HepG2 (cell line): ENCODE results near the gene FBXO48. TPM values are rescaled to one million over a fixed set of nuclear protein-coding genes. Genes with fewer than 3 reads are reported as not detected.

ENCODE experiments used
- ATAC-seq: fragments of 200-7000 bp; cut with Tn5 transposase; 3 replicates; pipeline ENCODE4 v1.9.1; 2020; ENCODE audit warnings: mild to moderate bottlenecking, moderate library complexity
- BruUV-seq: library from RNA; stranded (reverse); fragments of 400-500 nt; replicated peaks from 2 replicates; lab custom pipeline; 2021; lab: Mats Ljungman, UMichigan
- CTCF ChIA-PET: fragments of 300-600 bp; formaldehyde crosslinking; extraction: SDS; loops from one replicate; lab custom pipeline; 2021; ENCODE audit warnings: low total read pairs, inconsistent platforms, low intra/inter-chr PET ratio; lab: Yijun Ruan, JAX
- POLR2A ChIA-PET: fragments of 350-600 bp; sonication (Branson Sonifier 250); formaldehyde crosslinking; loops from one replicate; lab custom pipeline; 2020; ENCODE audit warnings: antibody characterized with exemption, inconsistent platforms; lab: Yijun Ruan, JAX
- DNase-seq: peaks from one replicate; pipeline ENCODE4 v3.0.0-alpha.2; 2015; ENCODE audit warnings: low spot score
- FAIRE-seq: peaks from 3 replicates; lab custom pipeline; 2011; peaks lifted over from hg19 to GRCh38; lab: Jason Lieb, UNC
- H2AFZ ChIP-seq: one replicate; pipeline ENCODE4 v1.6.1; 2011; ENCODE audit warnings: low read length, inconsistent platforms
- H3K27ac ChIP-seq: fragments of 300-600 bp; 3 replicates; pipeline ENCODE4 v1.8.0; 2011; ENCODE audit warnings: mixed run types, mild to moderate bottlenecking, mixed read lengths, low read length, inconsistent platforms; ENCODE audit not compliant: insufficient read depth; ENCODE audit errors: extremely low read length
- H3K27me3 ChIP-seq, 2 experiments: fragments of 200-600 bp in 1 of 2; 2 replicates in 1 of 2; 3 replicates in 1 of 2; pipeline versions ENCODE4 v1.6.0 to v1.8.0; 2011; ENCODE audit warnings: low read length in 2 of 2, mild to moderate bottlenecking in 2 of 2, moderate library complexity in 2 of 2, inconsistent platforms in 1 of 2; ENCODE audit not compliant: insufficient read depth in 2 of 2, control insufficient read depth in 1 of 2
- H3K36me3 ChIP-seq, 2 experiments: fragments of 200-600 bp in 1 of 2; replicated peaks in 1 of 2; 2 replicates in 1 of 2; 3 replicates in 1 of 2; pipeline versions ENCODE4 v1.5.1 to v1.8.0; 2011; ENCODE audit warnings: low read length in 2 of 2, inconsistent platforms in 1 of 2; ENCODE audit not compliant: insufficient read depth in 2 of 2, control insufficient read depth in 1 of 2
- H3K4me1 ChIP-seq: 2 replicates; pipeline ENCODE4 v1.5.1; 2012; ENCODE audit warnings: low read length, inconsistent platforms; ENCODE audit not compliant: insufficient read depth
- H3K4me2 ChIP-seq: 2 replicates; pipeline ENCODE4 v1.6.0; 2011; ENCODE audit warnings: low read depth, low read length, inconsistent platforms
- H3K4me3 ChIP-seq, 3 experiments: fragments of 200-600 bp in 1 of 3; sonication (generic), shearing (Covaris generic) in 1 of 3; replicated peaks in 1 of 3; 2 replicates each; pipeline ENCODE4 v1.5.1; 2011 to 2016; ENCODE audit warnings: low read length in 3 of 3, inconsistent platforms in 2 of 3, low read depth in 2 of 3, mild to moderate bottlenecking in 2 of 3, control low read depth in 1 of 3, mixed read lengths in 1 of 3; ENCODE audit not compliant: insufficient read depth in 1 of 3
- H3K79me2 ChIP-seq: one replicate; pipeline ENCODE4 v1.6.1; 2011; ENCODE audit warnings: low read length, inconsistent platforms; ENCODE audit not compliant: insufficient read depth
- H3K9ac ChIP-seq: 2 replicates; pipeline ENCODE4 v1.6.0; 2011; ENCODE audit warnings: mild to moderate bottlenecking, low read depth, low read length, inconsistent platforms; ENCODE audit not compliant: insufficient read depth
- H3K9me3 ChIP-seq: 2 replicates; pipeline ENCODE4 v1.5.1; 2012; ENCODE audit warnings: mild to moderate bottlenecking, low read length
- H4K20me1 ChIP-seq: 2 replicates; pipeline ENCODE4 v1.6.0; 2011; ENCODE audit warnings: inconsistent platforms, mild to moderate bottlenecking, low read length, moderate library complexity; ENCODE audit not compliant: insufficient read depth
- GRHL1 ChIP-seq: sonication (generic); formaldehyde crosslinking; conservative IDR thresholded peaks from 2 replicates; pipeline ENCODE4 v1.8.0; 2022; ENCODE audit warnings: missing genetic modification reagents
- KLF15 ChIP-seq: sonication (generic); formaldehyde crosslinking; IDR thresholded peaks from 2 replicates; pipeline ENCODE4 v1.8.1; 2023; ENCODE audit warnings: borderline replicate concordance, mild to moderate bottlenecking, inconsistent platforms, missing genetic modification reagents, mixed read lengths
- MTA1 ChIP-seq: sonication (generic); formaldehyde crosslinking; IDR thresholded peaks from 2 replicates; pipeline ENCODE4 v1.4.0; 2020; ENCODE audit warnings: missing genetic modification reagents, mild to moderate bottlenecking, borderline replicate concordance
- TRAFD1 ChIP-seq: sonication (generic); formaldehyde crosslinking; IDR thresholded peaks from 2 replicates; pipeline ENCODE4 v1.5.1; 2020; ENCODE audit warnings: missing genetic modification reagents, mild to moderate bottlenecking, borderline replicate concordance
- ZBTB14 ChIP-seq: sonication (generic); formaldehyde crosslinking; IDR thresholded peaks from 2 replicates; pipeline ENCODE4 v1.4.0; 2020; ENCODE audit warnings: missing genetic modification reagents
- ZBTB42 ChIP-seq: sonication (generic); formaldehyde crosslinking; IDR thresholded peaks from 2 replicates; pipeline ENCODE4 v1.5.0; 2020; ENCODE audit warnings: mild to moderate bottlenecking, missing genetic modification reagents
- ZBTB7A ChIP-seq: sonication (generic); formaldehyde crosslinking; IDR thresholded peaks from 2 replicates; pipeline ENCODE4 v1.8.0; 2022; ENCODE audit warnings: mild to moderate bottlenecking, missing genetic modification reagents
- ZNF569 ChIP-seq: sonication (generic); formaldehyde crosslinking; IDR thresholded peaks from 2 replicates; pipeline ENCODE4 v1.5.0; 2020; ENCODE audit warnings: mild to moderate bottlenecking, missing genetic modification reagents, moderate library complexity, borderline replicate concordance
- ZNF646 ChIP-seq: sonication (generic); formaldehyde crosslinking; IDR thresholded peaks from 2 replicates; pipeline ENCODE4 v1.9.0; 2021; ENCODE audit warnings: mild to moderate bottlenecking, missing genetic modification reagents
- ZNF7 ChIP-seq: IDR thresholded peaks from 2 replicates; pipeline ENCODE4 v1.6.1; 2016; ENCODE audit warnings: missing biosample characterization, missing genetic modification reagents
- WGBS: methylation state at CpG from one replicate; pipeline ENCODE4 v1.1.6; 2017; ENCODE audit warnings: low lambda C conversion rate; 5-methylcytosine and 5-hydroxymethylcytosine counted together
- in situ Hi-C: cut with HindIII; loops from 2 replicates; pipeline ENCODE4 v1.10.0; 2017; ENCODE audit warnings: low pct_unique_long_range_greater_than_20kb; ENCODE audit not compliant: extremely low pct_ligation_motif_present
- intact Hi-C: fragments of 100-400 bp; cut with micrococcal nuclease; formaldehyde crosslinking; loops from one replicate; pipeline ENCODE4 v1.10.0; 2022; ENCODE audit not compliant: unreplicated experiment
- polyA plus RNA-seq, 8 experiments: library from polyadenylated mRNA; depleted of rRNA in 3 of 8; stranded (reverse) in 7 of 8; unstranded in 1 of 8; fragments of >200 nt; fragmentation: Illumina TruSeq in 4 of 8; extraction: Trizol in 4 of 8; gene quantifications; 2 replicates each; pipeline versions ENCODE4 v1.2.1 to v1.2.3, GENCODE V29; 2011 to 2016; ENCODE audit warnings: low read depth in 4 of 8, missing spikeins in 1 of 8, mixed read lengths in 1 of 8; ENCODE audit not compliant: insufficient read depth in 1 of 8
- total RNA-seq, 5 experiments: library from RNA; depleted of rRNA; stranded (reverse); fragments of >200 nt; fragmentation: Illumina TruSeq; extraction: Trizol; gene quantifications; 2 replicates each; pipeline ENCODE4 v1.2.3, GENCODE V29; 2016; ENCODE audit warnings: low read depth in 1 of 5

FBXO48 gene
- total and polyA plus RNA-seq, 2 of the 13 experiments (the other 11 are each of a cell fraction or from before 2014, with no cell fraction given), result 0.42 to 1.1 TPM

GRCh38 chr2:68438455-68439303 is 28.4 kb downstream of the FBXO48 start (continued):
- TF ChIP-seq MTA1 (CRISPR knock-in tag) (no peak), GRHL1 (CRISPR knock-in tag) (no peak), ZBTB7A (CRISPR knock-in tag) (no peak)

GRCh38 chr2:68436270-68436669 is 30.8 kb downstream of the FBXO48 start:
- H2AFZ ChIP-seq, result no peak overlapping the region
- ATAC-seq, result no peak
- intact Hi-C loops, result no loop called here
- no TSS peak for BruUV-seq
- no peaks in the 10 kb centered on the region for H3K9me3 ChIP-seq
- H3K27ac ChIP-seq, result no peak overlapping the region
- no peak overlapping the region for H3K9ac ChIP-seq
- H3K4me1 ChIP-seq, result no peaks in the 10 kb centered on the region; the same call in 1 of the 2 replicates
- no peak overlapping the region for H3K4me3 ChIP-seq
- H3K27me3 ChIP-seq, result peaks cover 0 to 7% of the 10 kb centered on the region in 2 experiments; a peak in 2 of 5 replicates
- H4K20me1 ChIP-seq, result no peaks in the 10 kb centered on the region
- CTCF ChIA-PET, result no interaction called here
- FAIRE-seq, result no peak
- no peak for DNase-seq
- POLR2A ChIA-PET, result no interaction called here
- in situ Hi-C loops, result no loop called here
- no peaks in the 10 kb centered on the region for H3K36me3 ChIP-seq
- no peak overlapping the region for H3K4me2 ChIP-seq
- no peaks in the 10 kb centered on the region for H3K79me2 ChIP-seq
- WGBS, result 3% methylated on average over 4 of the region's 4 CpGs
- TF ChIP-seq ZNF7 (no peak), KLF15 (CRISPR knock-in tag) (no peak), ZNF646 (no peak), ZBTB42 (CRISPR knock-in tag) (no peak), TRAFD1 (CRISPR knock-in tag) (no peak), ZNF569 (CRISPR knock-in tag) (no peak), ZBTB14 (CRISPR knock-in tag) (no peak)
